ENCODE measurements around the gene GCH1.

- no peak for TF ChIP-seq CTCF (IDR thresholded peaks at IDR 0.05; ENCODE audit: low read length)
- TF ChIP-seq EZH2 (optimal IDR thresholded peaks at IDR 0.05; ENCODE audit: low read depth, low read length), result no peak
- TF ChIP-seq EZH2phosphoT487 (IDR thresholded peaks at IDR 0.05; ENCODE audit: low read length), result no peak
These were observed 50.4 kb downstream of the GCH1 start for GRCh38 chr14:54852215-54852614.

Data from MM.1S (cell line).